Stimulated activated CD8-positive, alpha-beta memory T cell treated with anti-CD3 and anti-CD28 coated beads, Interleukin-4, amount 100 ng/mL, for 1 hour (primary cell): ENCODE measurements around the gene MAGI3.
"Not testable (repeated sequence)": the region's sequence is repeated elsewhere in the genome, so short reads cannot be mapped to it uniquely, and the experiment has no call there.

Experiments used
- DNase-seq, 2 donors: peaks; one replicate each; pipeline ENCODE4 v3.0.0-alpha.2; 2020; ENCODE audit warnings: low read depth in 2 of 2, low spot score in 1 of 2

Gene MAGI3

DNA sequence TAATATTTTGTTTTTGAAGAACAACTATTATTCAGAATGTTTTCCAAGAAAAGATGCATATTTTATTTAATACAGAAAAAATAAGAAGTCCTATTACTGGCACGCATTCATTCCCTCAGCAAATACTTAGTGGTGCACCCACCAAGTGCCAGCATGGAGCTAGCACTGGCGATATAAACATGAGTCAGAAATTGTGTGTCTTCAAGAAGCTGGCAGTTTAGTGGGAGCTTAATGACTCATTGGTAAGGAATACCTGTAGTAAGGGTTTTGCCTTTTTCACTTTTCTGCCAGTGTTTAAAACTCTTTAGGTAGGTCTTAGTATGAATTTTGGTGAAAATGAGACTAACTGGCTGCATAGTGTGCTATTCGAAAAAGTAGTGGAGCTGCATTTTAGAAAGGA is 6.3 kb downstream of the MAGI3 start:
- no peak for DNase-seq

DNA sequence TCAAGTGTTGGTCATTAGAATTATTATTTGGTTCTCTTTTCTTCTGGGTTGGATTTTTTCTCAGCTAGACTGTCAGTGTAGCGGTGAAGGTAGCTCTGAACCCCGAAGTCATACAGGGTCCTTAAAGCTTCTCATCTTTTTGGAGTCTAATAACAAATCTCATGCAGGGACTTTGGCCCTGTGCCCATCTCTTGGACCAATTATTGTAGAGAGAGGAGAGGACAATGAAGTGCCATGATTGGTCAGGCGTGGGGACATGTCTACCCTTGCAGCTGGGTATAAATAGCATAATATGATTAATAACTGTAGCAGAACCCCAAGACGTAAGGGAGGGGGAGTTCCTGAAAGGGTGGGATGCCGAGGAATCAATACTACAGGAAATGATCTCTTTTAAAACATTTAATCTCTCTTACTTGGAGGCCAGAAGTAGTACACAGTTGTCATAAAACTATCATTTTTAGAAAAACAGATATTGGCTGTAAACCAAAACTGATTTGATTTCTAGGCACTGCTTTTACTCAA is 8.8 kb downstream of the MAGI3 start:
- no peak for DNase-seq

DNA sequence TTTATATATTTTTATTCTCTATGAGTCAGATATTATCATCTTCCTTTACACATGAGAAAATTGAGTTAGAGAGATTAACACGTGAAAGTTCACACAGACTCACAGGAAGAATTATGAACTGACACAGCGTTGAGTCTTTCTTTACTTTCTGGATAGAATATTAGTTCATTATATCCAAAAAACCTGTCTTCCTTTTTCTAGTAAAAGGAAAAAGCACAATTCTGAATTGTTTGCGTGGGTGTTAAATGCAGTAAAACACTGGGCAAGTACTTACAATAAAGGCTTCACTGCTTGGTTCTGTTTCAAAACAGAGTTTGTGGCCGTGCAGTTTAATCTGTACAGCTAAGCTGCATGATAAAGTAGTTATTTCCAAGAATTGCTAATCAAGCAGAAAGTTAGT is 10.8 kb downstream of the MAGI3 start:
- no peak for DNase-seq

DNA sequence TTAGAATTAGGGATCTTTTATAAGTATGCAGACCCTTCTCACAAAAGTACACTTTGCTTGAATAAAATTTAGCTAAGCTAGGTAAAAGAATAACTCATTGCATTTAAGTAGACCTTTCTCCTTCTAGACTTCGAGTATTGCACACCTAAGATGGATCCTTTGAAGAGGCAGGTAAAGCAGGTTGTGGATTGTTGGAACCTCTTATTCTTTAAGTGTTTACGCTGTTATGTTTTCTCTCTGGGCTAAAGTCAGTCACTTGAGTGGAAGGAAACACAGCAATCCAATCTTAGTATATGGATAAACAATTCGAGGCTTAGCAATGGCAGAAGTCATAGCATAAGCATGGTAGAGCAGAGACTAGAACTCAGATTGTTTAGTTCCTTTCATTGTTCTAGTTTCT is 11.4 kb downstream of the MAGI3 start:
- no peak for DNase-seq

DNA sequence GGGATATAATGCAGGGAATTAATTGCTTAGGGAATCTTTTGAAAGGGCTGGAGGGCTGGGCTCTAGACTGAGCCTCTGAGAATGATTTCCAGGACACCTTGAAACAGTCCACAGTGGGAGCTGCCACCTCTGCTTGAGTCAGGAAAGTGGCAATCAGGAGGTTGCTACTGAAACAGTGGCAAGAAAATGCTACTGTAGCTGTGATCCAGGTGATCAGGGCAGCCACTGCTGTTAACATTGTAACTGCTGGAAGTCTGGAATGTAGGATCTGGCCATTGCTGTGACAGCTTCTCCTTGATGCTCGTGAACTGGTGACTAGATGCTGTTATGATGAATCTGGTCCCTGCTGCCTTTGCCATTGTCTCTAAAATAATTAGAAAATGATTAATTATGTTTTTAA is 12.8 kb downstream of the MAGI3 start:
- no peak for DNase-seq

DNA sequence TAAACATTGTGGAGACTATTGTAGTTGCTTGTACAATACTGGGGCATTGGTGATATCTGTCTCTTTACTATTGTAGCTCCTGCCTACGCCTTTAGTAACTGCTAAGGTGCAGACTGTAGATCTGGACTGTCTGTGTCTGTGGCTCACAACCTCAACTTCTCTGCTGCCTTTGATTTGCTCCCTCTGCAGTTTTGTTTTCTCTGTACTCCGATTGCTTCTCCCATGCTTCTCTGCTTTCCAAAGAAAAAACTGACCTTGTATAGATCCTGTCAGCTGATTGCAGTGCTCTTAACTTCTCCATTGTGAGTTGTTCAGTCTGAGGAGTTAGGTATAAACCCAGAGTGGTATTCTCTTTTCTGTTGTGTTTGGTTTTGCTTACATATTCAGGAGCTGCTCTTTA is 15.3 kb downstream of the MAGI3 start:
- DNase-seq: no peak

DNA sequence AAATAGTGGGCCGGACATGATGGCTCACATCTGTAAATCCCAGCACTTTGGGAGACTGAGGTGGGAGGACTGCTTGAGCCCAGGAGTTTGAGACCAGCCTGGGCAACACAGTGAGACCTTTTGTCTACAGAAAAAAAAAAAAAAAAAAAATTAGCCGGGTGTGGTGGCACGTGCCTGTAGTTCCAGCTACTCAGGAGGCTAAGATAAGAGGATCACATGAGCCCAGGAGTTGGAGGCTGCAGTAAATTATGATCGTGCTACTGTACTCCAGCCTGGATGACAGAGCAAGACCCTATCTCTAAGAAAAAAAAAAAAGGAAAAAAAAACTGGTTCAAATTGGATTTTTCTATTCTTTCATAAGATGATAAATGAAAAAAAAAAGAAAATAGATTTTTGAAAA is 15.8 kb downstream of the MAGI3 start:
- DNase-seq: not testable (repeated sequence)

DNA sequence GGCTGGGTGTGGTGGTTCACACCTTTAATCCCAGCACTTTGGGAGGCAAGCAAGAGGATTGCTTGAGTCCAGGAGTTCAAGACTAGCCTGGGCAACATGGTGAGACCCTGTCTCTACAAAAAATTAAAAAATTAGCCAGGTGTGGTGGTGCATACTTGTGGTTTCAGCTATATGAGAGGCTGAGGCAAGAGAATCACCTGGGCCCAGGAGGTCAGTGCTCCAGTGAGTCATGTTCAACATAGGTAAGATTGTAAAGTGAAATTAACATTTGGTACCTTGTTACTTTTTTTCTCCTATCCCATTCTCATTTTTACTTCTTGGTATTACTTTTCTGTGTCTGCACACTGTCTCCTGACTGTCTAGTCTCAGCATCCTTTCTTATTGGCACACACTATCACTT is 19.0 kb downstream of the MAGI3 start:
- no peak for DNase-seq

DNA sequence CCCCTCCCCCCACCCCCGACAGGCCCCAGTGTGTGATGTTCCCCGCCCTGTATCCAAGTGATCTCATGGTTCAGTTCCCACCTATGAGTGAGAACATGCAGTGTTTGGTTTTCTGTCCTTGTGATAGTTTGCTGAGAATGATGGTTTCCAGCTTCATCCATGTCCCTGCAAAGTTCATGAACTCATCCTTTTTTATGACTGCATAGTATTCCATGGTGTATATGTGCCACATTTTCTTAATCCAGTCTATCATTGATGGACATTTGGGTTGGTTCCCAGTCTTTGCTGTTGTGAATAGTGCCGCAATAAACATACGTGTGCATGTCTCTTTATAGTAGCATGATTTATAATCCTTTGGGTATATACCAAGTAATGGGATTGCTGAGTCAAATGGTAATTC is 21.7 kb downstream of the MAGI3 start:
- not testable (repeated sequence) for DNase-seq

DNA sequence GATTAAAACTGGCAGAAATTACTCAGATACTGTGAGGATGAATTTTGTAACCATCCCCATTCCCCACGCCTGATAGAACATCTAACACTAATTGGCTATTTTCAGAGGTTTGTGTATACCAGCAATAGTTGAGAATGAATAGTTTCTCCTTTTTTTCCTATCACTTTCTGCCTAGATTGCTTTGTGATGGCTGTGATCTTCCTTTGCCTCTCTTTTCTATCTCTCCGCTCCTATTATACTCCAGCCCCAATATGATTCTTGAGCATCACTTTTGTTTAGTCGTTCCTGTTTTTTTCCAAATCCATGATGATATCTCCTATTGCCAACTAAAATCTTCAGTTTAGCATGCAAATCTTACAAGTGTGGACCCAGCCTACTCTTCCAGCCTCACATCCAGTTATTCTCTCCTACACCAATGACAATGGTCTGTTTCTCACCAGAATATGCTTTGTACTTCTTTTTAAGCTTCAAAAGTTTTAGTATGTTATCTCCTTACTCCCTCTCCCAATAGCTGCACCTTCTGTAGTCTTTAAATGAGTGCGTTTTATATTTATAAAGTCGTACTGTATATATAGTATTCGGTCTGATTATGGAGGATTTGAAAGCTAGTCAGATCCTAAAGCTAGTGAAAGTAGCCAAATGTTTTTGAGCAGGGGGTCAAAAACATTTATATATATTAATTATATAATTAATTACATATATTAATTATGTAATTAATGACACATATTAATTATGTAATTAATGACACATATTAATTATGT is 25.2 kb downstream of the MAGI3 start:
- no peak for DNase-seq

DNA sequence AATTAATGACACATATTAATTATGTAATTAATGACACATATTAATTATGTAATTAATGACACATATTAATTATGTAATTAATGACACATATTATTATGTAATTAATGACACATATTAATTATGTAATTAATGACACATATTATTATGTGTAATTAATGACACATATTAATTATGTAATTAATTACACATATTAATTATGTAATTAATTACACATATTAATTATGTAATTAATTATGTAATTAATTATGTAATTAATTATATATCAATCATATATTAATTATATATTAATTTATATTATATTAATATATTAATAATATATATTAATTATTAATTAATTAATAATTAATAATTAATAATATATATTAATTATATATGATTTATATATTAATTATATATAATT is 25.8 kb downstream of the MAGI3 start:
- not testable (repeated sequence) for DNase-seq

DNA sequence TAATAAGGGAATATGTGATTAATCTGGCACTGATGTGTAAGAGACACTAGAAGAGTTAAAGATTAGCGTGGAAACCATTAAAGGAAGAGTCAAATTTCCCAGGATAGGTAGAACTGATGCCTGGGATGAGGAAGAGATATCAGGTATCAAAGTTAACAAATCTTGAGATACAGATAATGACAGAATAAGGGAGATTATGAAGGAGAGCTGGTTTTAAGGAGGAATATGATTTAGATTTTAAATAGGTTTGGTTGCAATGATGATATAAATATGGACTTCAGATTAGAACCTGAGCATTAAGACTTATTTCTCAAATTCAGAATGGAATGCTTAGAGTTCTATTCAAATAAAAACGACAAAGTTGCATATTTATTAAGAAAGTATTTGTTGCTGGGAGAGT is 26.2 kb downstream of the MAGI3 start:
- DNase-seq: no peak

DNA sequence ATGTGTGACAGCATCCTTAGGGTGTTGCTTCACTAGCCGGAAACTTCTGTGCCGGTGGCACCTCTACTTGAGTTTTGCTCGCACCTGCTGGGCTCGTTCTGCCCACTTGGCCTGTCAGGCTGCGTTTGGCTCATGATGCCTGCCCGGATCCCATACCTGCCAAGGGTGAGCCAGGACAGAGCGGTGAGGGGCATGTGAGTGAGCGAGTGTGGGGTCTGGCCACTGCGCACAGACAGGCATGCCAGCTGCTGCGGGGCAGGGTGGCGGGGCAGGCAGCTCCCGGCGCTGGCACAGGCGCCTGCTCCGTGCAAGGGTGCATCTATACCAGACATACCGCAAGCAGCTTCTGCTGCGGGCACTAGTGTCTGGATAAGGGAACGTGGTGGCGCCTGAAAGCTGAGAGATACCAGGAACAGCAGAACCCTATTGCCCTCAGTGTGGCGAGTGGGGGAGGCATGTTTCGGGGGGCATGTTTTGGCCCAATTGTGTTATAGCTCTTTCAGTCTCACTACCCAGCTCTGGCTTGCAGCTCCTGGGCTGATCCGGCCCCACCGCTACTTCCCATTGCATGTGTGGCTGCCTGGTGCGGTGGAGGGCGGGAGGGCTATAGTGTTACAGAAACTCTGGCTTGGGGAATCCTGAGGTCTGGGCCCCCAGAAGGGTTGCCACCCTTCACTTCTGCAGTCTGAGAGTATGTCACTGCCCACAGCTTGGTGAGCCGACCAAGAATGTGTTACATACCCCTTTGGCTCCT is 32.2 kb downstream of the MAGI3 start:
- no peak for DNase-seq

DNA sequence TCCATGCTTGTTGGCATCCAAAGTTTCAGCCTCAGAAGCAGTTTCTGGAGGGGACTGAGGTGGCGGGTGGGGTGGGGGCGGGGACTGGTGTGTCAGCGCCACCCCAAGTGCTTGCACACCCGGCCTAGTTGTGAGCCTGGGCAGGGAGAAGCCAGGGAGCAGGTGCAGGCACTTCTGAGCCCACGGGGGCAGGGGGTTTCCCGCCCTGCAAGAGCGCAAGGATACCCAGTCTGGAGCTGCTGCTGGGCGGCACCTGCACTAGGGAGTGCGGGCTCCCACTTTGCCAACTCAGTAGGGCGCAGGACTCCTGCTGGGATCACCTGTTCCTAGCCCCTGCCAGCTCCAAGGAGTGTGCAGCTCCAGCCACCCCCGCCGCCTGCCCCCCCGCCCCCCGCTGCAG is 33.5 kb downstream of the MAGI3 start:
- DNase-seq: no peak

DNA sequence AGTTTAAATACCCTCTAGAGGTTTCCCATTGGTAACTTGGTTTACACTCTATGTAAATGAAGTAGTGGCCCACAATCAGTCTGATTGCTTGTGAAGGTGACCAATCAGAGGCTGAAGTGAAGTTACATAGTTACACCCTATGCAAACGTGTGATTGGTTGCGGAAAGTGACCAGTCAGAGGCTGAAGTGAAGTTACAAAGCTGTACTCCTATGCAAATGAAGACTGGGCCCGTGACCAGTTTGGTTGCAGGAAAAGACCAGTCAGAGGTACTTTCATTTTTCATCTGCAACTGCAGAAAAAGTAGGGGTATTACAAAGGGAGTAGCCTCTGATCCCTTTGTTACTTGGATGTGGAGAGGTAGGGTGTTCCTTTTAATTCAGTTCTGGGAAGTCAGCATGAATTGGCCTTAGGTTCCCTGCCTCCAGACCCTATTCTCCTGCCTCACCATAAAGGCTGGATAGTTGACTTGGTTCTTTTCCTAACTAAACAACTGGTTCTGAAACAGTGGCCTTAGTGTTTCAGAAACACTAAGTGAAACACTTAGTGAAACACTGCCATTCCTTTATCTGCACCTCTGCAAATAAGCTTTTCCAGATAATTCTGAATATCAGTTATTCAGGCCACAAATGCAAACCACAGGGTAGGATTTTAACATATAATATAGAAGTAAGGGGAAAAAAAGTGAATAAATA is 39.3 kb downstream of the MAGI3 start:
- no peak for DNase-seq

DNA sequence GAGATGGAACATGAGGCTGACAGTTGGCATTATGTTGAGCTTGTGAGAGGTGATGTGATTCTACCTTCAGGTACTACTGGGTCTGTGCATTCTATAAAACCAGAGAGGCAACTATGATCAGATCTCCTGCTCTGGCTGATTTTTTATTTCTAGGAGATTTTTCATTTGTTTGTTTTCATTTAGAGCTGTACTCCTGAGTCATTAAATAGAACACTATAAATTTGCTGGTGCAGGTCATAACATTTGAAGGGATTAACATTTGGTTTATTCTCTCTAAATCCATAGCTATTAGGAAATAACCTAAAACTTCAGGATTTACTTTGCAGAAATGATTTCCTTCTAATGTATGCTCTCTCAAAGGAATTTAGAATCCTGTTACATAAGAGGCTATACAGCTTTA is 42.9 kb downstream of the MAGI3 start:
- no peak for DNase-seq

DNA sequence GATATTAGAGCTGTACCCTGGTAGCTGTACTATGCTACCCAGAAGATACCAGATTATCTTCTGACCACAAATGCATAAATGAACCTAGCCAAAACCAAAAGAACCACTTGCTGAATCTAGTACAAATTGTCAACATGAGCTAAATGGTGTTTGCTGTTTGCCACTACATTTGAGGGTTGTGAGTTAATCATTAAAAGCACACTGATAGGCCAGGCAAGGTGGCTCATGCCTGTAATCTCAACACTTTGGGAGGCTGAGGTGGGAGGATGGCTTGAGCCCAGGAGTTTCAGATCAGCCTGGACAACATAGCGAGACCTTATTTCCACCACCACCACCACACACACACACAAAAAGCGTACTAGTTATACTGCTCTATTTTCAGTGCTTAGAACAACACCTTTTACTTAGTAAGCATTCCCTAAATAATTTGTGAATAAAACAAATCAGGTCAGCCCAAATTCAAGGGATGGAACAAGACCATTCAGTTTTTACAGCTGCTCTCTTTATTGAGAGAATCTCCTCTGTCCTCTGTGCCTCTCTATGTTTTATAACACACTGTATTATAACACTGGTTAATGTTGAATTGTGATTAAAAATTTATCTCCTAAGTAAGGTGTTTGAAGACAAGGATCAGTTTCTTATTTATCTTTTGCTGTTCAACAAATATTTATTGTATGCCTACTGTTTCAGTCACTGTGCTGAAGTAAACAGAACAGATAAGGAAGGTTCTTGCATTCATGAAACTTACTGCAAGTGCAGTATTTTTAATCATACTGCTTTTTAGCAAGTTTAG is 44.0 kb downstream of the MAGI3 start:
- DNase-seq: no peak

DNA sequence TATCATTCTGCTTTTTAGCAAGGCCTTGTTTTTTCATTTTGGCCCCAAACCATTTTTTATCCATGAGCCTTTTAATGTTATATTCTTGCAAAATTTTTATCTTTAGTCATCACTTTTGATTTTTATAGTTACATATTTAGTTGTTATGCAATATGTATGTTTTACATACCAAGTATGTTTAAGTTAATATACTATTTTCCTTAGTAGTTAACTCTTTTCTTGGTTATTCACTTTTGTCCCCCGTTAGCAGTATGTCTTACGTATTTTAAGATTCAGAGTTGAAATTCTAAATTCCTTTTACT is 44.5 kb downstream of the MAGI3 start:
- no peak for DNase-seq

DNA sequence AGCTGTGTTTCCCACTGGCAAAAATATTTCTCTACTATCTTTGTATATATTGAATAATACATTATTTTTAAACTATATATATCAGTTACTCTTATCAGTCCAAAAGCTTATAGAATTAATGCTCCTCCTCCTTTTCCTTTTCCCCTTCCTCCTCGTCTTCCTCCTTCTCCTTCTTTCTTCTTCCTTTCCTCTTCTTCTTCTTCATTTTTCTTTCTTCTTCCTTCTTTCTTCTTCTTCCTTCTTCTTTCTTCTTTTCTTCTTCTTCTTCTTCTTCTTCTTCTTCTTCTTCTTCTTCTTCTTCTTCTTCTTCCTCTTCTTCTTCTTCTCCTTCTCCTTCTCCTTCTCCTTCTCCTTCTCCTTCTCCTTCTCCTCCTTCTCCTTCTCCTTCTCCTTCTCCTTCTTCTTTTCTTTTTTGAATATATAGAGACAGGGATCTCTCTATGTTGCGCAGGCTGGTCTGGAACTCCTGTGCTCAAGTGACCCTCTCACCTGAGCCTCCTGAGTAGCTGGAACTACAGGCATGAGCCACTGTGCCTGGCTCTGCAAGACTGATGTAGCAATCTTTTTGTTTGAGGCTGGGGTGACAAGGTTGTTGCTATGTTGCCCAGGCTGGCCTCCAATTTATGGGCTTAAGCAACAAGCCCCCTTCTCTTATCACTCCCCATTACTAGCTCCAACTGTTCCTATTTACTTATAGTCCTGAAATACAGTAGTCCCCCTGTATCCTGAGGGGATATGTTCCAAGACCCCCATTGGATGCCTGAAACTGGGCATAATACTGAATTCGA is 47.4 kb downstream of the MAGI3 start:
- DNase-seq: no peak

DNA sequence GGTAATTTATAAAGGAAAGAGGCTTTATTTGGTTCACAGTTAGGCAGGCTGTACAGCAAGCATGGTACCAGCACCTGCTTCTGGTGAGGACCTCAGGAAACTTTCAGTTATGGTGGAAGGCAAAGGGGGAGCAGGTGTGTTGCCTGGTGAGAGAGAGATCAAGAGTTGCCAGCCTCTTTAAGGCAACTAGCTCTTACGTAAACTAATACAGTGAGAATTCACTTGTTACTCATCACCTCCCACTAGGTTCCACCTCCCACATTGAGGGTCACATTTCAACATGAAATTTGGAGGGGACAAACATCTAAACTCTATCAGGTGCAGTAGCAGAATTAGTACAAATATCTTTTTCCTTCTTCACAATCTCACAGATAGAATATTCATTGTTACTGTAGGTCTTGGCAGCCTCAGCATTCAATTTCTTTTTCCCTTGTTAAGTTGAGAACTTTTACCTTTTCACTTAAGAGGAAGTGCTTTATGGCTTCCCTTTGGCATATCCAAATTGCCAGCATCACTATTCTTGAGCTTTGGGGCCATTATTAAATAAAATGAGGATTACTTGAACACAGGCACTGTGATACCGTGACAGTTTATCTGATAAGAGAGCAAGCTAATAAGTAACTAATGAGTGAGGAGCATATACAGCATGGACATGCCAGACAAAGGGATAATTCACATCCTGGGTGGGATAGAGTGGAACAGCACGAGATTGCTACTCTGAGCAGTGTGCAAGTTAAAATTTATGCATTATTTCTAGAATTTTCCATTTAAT is 48.4 kb downstream of the MAGI3 start:
- no peak for DNase-seq
